NCI-H82 treated with DMSO at 0.1 percent for 48 hours (cell line): Measurements from ENCODE around the gene SURF2.

Source experiments
- DNase-seq: peaks from one replicate; lab custom pipeline; 2025; ENCODE audit not compliant: unreplicated experiment; lab: John Stamatoyannopoulos, UW

SURF2 gene

GRCh38 chr9:133335924-133336811 lies 20.2 kb upstream of the SURF2 start, which contains the start of gene SURF6:
Gene SURF6 (minus strand): TSS chr9:133336188. CDS start chr9:133336132, 56 bp downstream.
- peak; percentile 75 for DNase-seq

- DNase-seq, result no peak
Observed at GRCh38 chr9:133339641-133340040, 16.7 kb upstream of the SURF2 start.

DNA sequence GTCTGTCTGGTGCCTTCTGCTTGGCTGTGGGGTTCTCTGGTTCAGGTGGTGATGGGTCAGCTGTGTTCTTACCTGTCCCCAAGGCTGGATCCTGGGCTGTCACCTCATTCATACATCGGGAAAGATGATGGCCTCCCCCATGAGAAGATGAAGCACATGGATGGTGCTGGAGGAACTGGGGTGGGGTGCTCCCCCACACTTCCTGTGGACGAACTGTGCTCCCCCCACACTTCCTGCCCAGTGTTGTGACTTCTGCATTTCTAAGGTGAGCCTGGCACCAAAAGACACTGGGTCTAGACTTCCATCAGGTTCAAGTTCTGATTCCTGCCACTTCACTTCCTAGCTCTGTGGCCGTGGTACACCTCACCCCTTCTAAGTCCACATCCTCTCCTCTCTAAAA lies 16.1 kb upstream of the SURF2 start:
- no peak for DNase-seq

DNA sequence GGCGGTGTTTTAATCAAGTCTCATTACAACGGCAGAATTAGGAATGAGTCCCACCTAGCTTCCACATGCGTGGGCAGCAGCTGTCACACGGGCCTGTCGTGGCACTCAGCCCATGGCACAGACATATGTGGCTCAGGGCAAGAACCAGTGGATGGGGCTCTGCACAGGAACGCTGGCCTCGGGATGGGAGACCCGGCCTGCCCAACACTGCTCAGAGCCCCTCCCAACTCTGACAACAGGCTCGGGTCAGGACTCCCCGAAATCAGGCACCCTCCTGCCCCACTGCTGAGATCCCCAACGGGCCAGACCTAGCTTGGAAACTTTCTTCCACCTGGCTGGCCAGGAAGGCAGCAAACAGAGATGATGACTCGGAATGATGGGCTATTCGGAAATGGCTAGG lies 15.4 kb upstream of the SURF2 start:
- DNase-seq, result no peak

DNA sequence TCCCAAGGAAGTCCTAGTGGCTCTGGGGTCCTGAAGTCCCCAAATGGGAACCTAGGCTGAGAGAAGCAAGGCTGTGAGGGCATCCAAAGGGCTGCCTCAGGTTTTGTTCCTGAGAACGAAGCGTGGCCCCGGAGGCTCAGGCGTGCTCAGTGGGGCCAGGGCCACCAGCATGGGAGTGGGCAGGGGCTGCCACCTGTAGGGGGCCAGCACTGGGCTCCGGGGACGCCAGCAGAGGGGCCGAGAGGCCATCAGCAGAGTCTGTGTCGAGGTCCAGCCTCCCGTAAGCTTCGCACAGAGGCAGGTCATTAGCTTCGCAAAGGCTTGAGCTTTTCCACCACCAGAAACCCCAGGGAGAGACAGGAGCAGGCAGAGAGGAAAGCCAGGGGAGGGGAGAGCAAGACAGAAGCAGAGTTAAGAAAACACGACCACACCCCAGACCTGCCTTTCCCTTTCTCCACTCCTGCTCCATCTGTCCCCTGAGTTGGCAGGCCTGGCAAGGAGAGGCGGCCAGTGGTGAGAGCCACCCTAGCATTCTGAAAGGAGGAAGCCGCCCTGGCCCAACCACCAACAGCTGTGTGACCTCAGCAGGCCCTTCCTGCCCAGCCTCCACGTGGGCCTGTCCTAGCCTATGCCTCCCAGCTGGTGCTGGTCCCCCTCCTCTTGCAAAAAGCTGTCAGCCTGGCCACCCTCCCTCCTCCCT lies 14.8 kb upstream of the SURF2 start:
- no peak for DNase-seq

- DNase-seq, result no peak
Observed at GRCh38 chr9:133342069-133342406, 14.3 kb upstream of the SURF2 start.

DNA sequence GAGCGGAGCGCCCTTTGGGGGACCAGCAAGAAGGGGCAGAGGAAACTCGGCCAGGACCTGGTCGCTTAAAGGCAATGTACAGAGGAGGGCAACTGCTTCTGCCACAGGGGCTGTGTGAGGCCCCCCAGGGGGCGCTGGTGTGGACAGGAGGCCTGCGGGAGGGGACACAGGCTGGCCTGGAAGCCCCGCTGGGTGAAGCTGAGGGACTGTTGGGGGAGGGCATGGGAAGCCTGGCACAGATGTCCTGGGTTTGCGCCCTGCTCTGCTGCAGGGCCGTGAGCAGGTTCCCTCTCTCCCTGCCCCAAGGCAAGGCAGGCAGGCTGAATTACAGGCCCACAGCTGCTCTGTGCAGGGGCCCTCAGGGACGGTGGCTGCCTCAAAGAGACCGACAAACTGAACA lies 13.8 kb upstream of the SURF2 start:
- DNase-seq, result no peak

- DNase-seq, result no peak
Observed at GRCh38 chr9:133344071-133344470, 12.3 kb upstream of the SURF2 start.

DNA sequence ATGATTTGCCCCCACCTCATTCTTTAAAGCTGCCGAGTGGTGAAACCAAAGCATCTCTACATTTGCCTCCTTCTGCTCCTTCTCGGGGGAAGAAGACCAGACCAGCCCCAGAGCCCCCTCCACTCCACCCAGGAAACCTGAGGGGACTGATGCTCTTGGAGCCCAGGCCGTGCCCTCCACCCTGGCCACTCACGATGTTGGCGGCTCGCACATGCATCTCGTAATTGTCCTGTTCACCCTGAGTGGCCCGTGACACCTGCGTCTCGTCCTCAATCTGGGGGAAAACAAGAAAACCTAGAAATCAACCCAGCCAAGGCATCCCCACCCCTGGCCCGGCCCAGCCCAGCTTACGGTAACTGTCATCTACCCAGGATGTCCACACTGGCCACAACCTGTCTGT lies 11.4 kb upstream of the SURF2 start:
- DNase-seq, result no peak

DNA sequence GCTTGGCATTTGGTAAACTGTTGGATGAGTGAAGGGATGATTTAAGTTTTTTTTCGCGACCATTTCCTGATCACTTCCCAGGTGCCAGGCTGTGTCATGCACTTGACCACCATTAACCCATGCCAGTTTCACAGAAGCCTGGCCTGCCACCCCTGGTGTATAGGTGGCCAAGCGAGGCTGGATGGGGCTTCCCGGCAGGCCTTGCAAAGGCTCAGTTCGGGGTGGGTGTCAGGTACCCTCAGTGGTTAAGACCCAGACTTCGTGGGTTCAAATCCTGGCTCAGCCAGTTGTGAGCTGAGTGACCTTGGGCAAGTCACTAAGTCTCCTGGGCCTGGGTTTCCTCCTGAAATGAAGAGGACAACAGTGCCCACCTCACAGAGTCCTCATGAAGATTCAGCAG lies 10.8 kb upstream of the SURF2 start:
- DNase-seq, result no peak

DNA sequence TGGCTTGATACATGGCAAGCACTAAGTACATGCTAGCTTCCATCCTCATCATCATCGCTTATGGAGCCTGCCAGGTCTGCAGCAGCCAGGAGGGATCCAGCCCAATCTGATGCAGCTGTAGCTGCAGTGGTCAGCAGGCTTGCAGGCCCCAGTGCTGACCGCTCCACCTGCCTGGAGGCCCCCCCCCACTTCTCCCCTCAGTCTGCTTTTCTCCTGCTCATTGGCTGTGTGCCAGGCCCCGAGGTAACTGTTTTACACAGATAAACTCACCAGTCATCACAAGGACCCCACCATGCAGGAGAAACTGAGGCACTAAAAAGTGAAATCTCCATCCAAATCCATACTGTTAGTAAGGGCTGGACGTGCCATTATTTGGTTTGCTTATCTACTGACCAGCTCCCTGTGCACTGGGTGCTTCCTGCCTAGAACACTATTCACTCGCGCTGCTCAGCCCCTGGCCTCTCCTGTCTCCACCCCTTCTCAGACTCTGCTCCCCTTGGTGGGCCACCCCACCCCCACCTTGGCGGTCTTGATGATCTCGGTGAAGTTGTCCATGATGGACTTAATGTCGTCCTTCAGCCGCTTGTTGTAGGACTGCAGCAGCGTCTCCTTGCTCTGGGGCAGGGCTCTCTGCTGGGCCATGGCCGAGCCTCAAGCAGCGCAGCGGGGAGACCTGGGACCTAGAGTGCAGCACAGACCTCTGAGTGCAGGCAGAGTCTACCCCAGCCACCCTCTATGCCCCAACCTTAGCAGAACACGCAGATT lies 10.1 kb upstream of the SURF2 start:
- no peak for DNase-seq

DNA sequence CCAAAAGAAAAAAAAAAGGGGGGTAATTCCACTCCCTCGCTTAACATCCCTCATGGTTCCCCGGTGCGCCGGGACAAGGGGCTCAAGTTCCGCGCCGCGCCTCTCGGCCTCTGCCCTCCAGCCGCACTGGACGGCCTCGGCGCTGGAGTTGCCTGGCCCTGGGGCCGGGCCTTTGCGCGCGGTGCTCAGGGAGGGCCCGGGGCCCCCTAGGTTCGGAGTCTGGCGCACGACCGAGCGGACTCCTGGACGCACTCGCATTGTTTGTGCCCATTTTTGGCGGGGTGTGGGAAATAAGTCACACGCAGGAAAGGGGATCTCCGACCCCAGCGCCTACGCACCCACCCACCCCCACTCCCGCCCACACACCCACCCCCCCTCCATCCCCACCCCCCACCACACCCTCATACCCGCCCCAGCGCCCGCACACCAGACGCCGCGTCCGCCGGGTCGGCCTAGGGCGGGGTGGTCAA lies 8.8 kb upstream of the SURF2 start:
- DNase-seq, result no peak

DNA sequence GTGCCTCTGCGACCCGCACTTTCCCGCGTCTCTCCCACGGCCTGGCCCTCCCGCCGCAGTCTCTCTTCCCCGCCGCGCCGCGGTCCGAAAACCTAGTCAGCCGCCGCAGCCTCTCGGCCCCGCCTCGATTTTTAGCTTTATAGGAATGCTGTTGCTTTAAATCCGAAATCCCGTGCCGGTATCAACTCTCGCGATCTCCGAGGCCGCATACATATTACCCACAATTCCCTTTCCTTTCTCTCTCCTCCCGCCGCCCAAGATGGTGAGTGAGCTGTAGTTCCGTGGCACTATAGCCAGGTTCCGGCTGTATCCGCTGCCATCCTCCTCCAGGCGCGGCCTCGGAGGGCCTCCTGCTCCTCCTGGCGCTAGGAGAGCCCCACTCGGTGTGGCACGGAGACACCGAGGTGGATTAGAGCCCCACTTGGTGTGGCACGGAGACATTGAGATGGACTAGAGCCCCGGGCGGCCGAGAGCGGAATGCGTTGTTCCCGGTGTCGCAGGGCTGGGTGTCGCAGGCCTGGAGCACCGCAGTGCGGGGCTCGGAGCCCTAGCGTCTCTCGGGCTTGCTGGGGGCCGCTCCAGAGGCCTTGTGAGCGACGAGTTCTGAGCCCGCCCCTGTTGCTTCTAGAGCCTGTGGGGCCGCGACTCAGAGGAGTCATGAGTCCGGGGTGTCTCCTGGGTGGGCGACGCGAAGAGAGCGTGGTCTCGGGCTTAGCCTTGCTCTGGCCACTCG lies 8.2 kb upstream of the SURF2 start, which contains the start of the genes MED22 and RPL7A:
Gene MED22, minus strand, starts transcription at position 147 of the 733 bp plus-strand sequence. CDS start 1,469 bp downstream, outside the sequence.
Gene RPL7A, plus strand, starts transcription at position 234 of the 733 bp plus-strand sequence. Its CDS starts 26 bp downstream, at position 260.
- DNase-seq, result peak; percentile 90

GRCh38 chr9:133348718-133349573 lies 7.4 kb upstream of the SURF2 start:
- no peak for DNase-seq

DNA sequence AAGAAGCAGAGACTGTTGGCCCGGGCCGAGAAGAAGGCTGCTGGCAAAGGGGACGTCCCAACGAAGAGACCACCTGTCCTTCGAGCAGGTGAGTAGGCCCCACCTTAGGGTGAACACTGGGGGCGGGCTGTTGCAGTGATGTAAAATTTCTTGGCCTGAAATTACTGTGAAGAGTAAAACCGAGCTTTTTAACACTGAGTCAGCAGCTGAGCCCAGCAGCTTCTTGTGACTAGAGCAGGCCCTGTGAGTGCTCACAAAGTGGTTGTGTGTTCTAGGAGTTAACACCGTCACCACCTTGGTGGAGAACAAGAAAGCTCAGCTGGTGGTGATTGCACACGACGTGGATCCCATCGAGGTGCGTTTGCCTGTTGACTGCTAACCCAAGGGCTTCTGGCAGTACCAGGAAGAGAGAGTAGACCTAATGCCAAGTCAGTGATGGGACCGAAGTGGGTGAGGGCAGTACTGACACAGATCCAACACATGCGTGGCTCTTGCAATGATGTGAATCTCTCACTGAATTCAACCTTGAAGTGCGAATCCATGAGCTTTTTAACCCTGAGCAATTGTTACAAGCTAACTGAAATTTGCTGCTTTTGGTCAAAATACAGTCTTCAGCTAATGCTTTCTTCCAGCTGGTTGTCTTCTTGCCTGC lies 6.3 kb upstream of the SURF2 start:
- DNase-seq, result no peak

DNA sequence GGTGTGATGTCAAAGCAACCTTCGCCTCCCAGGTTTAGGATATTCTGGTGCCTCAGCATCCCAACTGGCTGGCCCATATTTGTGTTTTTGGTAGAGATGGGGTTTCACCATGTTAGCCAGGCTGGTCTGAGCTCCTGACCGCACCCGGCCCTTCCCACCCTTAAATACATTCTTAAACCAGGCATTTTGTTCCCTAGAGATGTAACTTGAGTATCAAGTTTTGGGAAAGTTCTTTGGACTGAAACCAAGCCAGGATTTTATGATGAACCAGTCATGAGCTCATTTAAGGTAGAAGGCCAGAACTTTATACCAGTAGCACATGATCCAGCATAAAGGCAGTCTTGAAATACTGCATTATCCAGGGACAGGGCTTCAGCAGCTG lies 4.8 kb upstream of the SURF2 start:
- DNase-seq, result no peak

DNA sequence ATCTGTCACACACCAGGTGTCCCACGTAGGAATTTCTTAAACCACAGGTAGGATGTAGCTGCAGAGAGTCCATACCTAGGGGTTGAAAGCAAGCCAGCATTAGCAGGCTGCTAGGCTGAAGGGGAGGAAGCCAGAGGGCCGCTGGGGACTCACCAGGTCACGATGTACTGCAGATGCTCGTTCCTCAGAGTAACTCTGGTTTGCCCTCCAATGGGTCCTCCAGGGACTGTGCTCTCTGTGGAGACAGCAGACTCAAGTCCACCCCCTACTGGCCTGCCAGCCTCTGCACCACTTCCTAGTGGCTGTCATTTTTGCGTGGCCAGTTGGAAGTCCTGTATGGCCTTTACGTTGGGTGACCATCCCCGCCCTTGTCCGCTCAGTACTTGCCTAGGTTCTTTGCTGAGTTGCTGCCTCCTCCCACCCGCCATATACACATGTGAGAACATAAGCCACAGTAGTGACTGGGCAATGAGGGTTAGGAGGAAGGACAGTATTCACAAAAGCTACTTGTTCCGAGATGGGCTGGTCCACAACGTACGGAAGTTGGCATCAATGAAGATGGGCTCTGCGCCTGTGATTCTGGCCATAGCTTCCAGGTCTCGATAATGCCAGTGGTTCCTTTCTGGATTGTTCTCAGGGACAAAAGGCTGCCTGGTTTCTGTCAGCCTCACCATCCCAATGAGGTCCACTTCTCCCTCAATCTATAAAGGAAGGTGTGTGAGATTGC lies 4.3 kb upstream of the SURF2 start:
- no peak for DNase-seq

DNA sequence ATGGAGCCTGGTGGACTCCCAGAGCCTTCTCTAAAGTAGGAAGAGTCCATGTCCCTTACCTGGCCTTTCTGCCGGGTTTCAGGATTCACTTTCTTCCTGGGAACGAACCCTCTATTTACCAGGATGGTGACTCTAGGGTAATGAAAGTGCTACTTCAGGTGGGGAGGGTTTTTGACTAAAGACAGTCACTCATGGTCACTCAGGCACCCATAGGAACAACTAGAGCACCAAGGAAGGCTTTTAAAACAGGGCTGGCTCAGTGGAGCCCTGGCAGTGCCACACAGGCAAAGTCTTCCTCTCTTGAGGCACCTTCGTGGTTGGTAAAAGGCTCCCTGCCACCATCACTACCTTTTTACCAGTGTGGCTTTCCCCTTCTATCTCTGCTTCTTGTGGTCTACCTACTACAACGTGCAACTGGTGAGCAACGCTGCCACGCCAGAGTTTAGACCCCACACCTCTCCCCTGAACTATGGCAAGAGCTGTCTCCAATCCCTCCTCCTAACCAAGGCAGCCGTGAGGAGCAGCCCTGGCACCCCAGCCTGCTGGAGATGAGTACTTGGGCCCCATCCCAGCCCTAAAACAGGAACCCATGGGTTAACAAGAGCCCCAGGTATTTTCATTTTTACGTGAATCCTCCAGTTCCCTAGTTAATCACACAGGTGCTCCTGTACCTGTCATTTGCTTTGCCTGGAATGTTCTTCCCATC lies 3.6 kb upstream of the SURF2 start:
- no peak for DNase-seq
